GM21381 (cell line): ENCODE measurements around the gene RECQL5.

Source experiments
- ATAC-seq: cut with Tn5 transposase; IDR thresholded peaks from one replicate; pipeline ENCODE4 v1.9.1; 2021; ENCODE audit warnings: mild to moderate bottlenecking, moderate library complexity; ENCODE audit not compliant: unreplicated experiment

RECQL5 gene

GRCh38 chr17:75688209-75688825 lies 21.4 kb upstream of the RECQL5 start:
- no peak for ATAC-seq

GRCh38 chr17:75685499-75685898 lies 18.5 kb upstream of the RECQL5 start:
- no peak for ATAC-seq

GRCh38 chr17:75684924-75685323 lies 18.0 kb upstream of the RECQL5 start:
- ATAC-seq, result no peak

GRCh38 chr17:75684249-75684648 lies 17.3 kb upstream of the RECQL5 start:
- no peak for ATAC-seq

GRCh38 chr17:75683583-75683982 lies 16.6 kb upstream of the RECQL5 start:
- no peak for ATAC-seq

GRCh38 chr17:75681289-75681688 lies 14.3 kb upstream of the RECQL5 start:
- no peak for ATAC-seq

- ATAC-seq, result no peak
Observed at GRCh38 chr17:75680431-75680830, 13.5 kb upstream of the RECQL5 start.

- no peak for ATAC-seq
Observed at GRCh38 chr17:75679706-75680211, 12.8 kb upstream of the RECQL5 start.

- no peak for ATAC-seq
Observed at GRCh38 chr17:75676461-75676860, 9.5 kb upstream of the RECQL5 start.

- no peak for ATAC-seq
Observed at GRCh38 chr17:75673487-75673886, 6.5 kb upstream of the RECQL5 start.

- ATAC-seq, result no peak
Observed at GRCh38 chr17:75672011-75672410, 5.1 kb upstream of the RECQL5 start.

- ATAC-seq, result no peak
Observed at GRCh38 chr17:75670868-75671267, 3.9 kb upstream of the RECQL5 start.

- ATAC-seq, result no peak
Observed at GRCh38 chr17:75668489-75668888, 1.5 kb upstream of the RECQL5 start.

GRCh38 chr17:75667825-75668224 lies 871 bp upstream of the RECQL5 start:
- ATAC-seq, result no peak

- no peak for ATAC-seq
Observed at GRCh38 chr17:75665981-75666380, 973 bp downstream of the RECQL5 start.

GRCh38 chr17:75664099-75664549 lies 2.8 kb downstream of the RECQL5 start:
- ATAC-seq, result peak; percentile 51

GRCh38 chr17:75662511-75662910 lies 4.4 kb downstream of the RECQL5 start:
- no peak for ATAC-seq

GRCh38 chr17:75661531-75661930 lies 5.4 kb downstream of the RECQL5 start:
- ATAC-seq, result no peak

GRCh38 chr17:75658237-75658636 lies 8.7 kb downstream of the RECQL5 start:
- no peak for ATAC-seq

- no peak for ATAC-seq
Observed at GRCh38 chr17:75654176-75654575, 12.8 kb downstream of the RECQL5 start.

- ATAC-seq, result no peak
Observed at GRCh38 chr17:75652934-75653549, 13.9 kb downstream of the RECQL5 start.

GRCh38 chr17:75652341-75652740 lies 14.6 kb downstream of the RECQL5 start:
- ATAC-seq, result no peak

GRCh38 chr17:75650874-75651273 lies 16.1 kb downstream of the RECQL5 start:
- ATAC-seq, result no peak
